22Rv1 (cell line): ENCODE measurements around the gene COL8A1.

ENCODE experiments used
- CTCF ChIP-seq: fragments of 450-650 bp; IDR thresholded peaks from 2 replicates; pipeline ENCODE4 v1.5.1; 2017; ENCODE audit warnings: mild to moderate bottlenecking
- ZFX ChIP-seq: fragments of 450-650 bp; IDR thresholded peaks from 2 replicates; pipeline ENCODE4 v1.6.1; 2017; ENCODE audit warnings: antibody characterized with exemption, borderline replicate concordance

- TF ChIP-seq CTCF (no peak), ZFX (no peak)
Observed at GRCh38 chr3:99711351-99711750, 73.0 kb downstream of the COL8A1 start.
